ENCODE data around the gene MOXD1.

The MOXD1 gene

GRCh38 chr6:132400883-132401617 is at the start of gene MOXD1:
TSS of gene MOXD1 (minus strand) at chr6:132401475. CDS start at chr6:132401426, 49 bp downstream.
- peak in 1 of 2 donors; percentile 18 for ATAC-seq

DNA sequence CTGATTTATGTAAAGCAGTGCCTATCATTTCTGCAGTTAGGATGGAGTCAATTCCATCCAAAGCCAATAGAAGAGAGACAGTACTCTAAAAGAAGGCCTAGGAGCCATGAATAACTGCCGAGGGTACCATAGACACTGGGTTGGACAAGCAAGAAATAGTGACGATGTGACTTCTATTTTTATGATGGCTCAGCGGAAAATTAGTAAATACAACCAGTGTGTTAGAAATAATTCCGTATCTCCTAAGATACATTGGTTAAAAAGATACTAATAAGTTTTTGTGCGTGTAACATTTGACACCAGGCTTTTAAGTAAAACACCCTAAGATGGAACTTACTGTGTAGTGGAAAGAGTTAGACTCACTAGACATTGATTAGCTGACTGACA is 45.6 kb upstream of the MOXD1 start:
- ATAC-seq: no peak

DNA sequence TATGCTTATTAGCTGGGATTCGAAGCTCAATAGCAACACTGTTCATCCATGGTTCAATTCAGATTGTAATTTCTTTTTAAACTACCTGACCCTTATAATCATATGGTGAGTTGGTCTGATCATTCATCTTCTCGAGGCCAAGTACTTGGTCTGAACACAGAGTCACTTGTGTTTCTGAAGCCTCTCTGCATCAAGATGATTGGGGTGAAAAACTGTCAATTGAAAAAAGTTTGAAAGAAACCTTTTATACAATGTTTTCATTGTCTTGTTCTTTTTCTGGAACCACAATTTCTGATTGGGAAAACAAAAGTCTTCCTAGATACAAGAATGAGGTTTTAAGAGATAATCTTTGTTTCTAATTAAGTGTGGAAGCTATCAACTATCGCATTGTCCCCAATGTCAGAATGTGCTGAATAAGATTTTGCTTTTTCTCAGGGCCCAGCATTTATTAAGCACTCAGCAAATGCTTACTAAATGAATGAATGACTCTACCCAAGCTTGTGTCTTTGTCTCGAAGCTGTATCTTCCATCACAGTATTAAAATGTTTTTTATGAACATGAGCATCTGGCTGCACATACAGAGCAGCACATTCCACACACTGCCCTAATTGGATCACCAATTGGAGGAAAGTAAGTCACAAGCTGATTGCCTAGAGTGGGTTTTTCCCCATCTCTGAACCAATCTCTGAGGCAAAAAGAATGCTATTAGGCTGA is 45.0 kb upstream of the MOXD1 start:
- ATAC-seq: no peak

DNA sequence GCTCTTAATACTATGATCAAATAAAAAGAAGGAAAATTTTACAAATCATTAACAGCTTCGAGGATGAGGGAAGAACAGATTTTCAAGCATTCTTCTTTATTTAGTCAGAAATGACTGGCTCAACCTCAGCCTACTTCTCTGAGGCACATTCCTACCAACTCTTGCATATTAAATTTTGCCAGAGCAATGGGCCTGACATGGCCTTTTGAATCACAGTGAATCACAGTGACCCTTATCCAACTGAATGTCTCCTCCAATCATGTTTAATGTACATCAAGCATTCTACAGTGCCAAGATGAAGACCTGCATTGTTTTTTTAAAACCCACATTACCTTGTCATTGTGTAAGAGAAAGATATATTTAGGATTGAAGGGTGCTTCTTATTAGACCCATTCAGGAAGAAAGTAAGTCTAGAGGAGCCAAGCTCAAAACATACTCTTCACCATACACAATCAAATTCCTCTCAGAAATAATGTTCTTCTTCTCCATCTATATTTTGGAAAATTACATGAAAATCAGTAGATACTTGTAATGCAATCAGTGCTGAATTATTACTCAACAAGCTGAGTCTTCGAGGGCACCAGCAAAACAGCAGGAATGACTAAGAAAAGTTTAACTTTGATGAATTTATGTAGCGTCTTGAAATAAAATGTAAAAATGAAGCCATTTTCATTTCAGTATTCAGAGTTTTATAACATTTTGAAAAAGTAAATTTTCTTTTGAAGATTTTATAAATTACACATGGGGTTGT is 44.1 kb upstream of the MOXD1 start:
- no peak for ATAC-seq

- no peak for ATAC-seq
Measured at GRCh38 chr6:132443206-132443605, 41.9 kb upstream of the MOXD1 start.

GRCh38 chr6:132430110-132430509 is 28.8 kb upstream of the MOXD1 start:
- ATAC-seq: no peak

DNA sequence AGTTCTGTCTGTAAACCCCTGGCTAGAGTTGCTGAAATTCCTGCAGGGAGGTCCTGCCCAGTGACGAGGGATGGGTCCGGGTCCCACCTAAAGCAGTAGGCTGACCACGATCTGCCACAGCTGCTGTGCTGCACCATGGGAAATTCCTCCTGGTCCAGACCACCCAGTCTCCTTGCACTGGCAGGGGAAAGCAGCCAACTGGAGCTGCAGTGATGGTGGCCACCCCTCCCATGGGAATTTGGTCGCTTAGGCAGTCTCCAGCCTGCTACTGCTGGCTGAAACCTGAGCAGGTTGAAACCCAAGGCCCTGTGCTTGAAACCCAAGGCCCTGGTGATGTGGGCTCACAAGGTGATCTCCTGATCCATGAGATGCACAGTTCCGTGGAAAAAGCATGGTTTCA is 23.9 kb upstream of the MOXD1 start:
- ATAC-seq: no peak

GRCh38 chr6:132423839-132424238 is 22.6 kb upstream of the MOXD1 start:
- ATAC-seq: no peak

GRCh38 chr6:132418235-132418965 is 17.1 kb upstream of the MOXD1 start:
- no peak for ATAC-seq

- ATAC-seq: no peak
Measured at GRCh38 chr6:132414761-132415160, 13.5 kb upstream of the MOXD1 start.

DNA sequence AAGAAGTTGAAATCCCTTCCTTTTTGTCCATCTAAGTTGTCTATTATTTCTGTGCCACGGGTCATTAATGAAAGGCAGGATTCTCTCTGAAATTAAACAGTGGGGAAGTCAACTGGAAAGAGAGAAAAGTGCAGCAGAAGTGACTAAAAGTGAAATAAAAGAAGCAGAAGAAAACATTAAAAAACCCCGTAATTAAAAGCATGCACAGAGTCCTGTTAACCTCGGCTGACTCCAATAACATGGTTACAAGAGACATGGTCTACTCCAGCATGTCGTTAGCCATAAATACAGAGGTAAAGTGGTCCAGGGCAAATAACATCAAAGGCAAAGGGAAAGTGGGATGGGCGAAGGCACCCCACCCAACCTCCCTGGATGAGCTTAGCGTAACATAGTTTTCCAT is 13.0 kb upstream of the MOXD1 start:
- no peak for ATAC-seq

DNA sequence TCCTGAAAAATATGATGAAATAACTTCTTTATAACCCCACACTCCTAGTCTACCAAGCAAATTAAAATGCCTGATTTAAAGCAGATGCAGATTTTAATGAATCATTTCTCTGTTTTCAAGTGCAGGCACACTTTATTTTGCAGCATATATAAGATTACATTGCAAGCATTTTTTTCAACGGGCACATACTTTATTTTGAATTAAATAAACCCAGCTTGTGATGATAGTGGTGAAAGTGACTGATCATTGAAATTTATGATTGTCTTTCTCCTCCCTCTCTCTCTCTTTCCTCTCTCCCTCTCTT is 12.2 kb upstream of the MOXD1 start:
- ATAC-seq: no peak

GRCh38 chr6:132412656-132413498 is 11.6 kb upstream of the MOXD1 start:
- ATAC-seq: no peak

- no peak for ATAC-seq
Measured at GRCh38 chr6:132411296-132411695, 10.0 kb upstream of the MOXD1 start.

- ATAC-seq: no peak
Measured at GRCh38 chr6:132410830-132411229, 9.6 kb upstream of the MOXD1 start.

DNA sequence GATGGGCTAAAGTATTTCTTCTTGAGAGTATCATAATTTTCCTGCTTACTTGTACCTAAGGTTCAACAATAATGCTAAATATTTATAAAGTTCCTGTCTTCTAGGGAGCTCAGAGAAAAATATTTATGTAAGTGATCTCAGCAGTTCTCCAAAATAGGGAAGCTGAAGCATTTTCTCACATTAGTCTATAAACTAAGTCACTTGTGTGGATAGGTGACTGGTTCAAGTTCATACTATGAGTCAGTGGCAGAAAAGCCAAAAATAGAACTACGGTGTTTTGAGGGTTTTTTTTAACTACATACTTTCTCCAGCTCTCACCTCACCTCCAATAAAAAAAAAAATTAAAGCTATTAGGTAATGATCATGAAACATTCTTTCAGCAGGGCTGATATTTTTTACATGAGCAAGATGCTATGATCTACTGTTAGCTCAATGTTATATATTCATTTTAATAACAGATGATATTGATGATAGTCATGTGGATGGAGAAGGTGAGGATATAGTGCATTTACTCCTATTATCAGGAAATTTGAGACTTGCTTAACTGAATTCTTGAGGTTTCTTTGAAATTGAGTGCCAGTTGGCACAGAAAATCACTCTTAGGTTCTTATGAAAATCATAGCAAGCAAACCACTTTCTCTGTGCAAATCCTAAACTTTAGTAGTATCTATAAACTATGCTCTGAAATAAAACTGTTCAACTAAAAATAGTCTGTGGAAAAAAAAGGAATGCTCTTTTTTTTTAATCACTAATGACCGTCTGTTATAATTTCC is 4.1 kb upstream of the MOXD1 start:
- peak in 1 of 2 donors; percentile 27 for ATAC-seq

- ATAC-seq: no peak
Measured at GRCh38 chr6:132404736-132405135, 3.5 kb upstream of the MOXD1 start.

DNA sequence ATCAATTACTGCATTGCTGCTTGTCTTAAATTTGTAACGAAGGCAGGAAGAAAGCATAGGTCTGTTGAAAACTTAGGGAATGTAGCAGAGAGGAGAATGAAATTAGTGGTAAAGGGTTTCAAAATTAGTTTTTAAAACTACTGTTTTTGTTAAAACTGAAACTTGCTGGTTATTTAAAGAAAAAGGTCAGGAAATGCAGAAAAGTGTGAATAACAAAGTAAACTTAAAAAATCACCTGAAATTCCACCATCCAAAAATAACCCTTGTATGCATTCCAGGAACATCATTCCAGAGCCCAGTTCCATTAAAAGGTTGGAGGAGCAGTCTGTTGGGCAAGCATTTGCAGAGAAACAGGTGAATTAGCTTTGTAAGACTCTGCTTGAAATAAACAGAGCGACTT is 3.1 kb upstream of the MOXD1 start:
- no peak for ATAC-seq

GRCh38 chr6:132401618-132402285 is 477 bp upstream of the MOXD1 start:
- ATAC-seq: no peak

GRCh38 chr6:132400555-132400882 is 756 bp downstream of the MOXD1 start:
- no peak for ATAC-seq

All from activated CD4-positive, CD25-positive, alpha-beta regulatory T cell treated with anti-CD3 and anti-CD28 coated beads, Interleukin-2, amount 50 U/mL, for 24 hours (primary cell).